Activated gamma-delta T cell (primary cell): ENCODE results near the gene MEIS2.

Source experiments
- DNase-seq: peaks from one replicate; lab custom pipeline; 2025; lab: John Stamatoyannopoulos, UW

MEIS2 gene

GRCh38 chr15:36965570-36966342 lies 134.6 kb downstream of the MEIS2 start:
- DNase-seq, result no peak

GRCh38 chr15:36964626-36965025 lies 135.7 kb downstream of the MEIS2 start:
- no peak for DNase-seq

- no peak for DNase-seq
These were observed 138.4 kb downstream of the MEIS2 start for GRCh38 chr15:36961956-36962355.

- no peak for DNase-seq
These were observed 139.5 kb downstream of the MEIS2 start for GRCh38 chr15:36960947-36961227.

GRCh38 chr15:36960179-36960946 lies 140.0 kb downstream of the MEIS2 start:
- DNase-seq, result no peak

GRCh38 chr15:36959746-36960145 lies 140.6 kb downstream of the MEIS2 start:
- DNase-seq, result no peak

- DNase-seq, result no peak
These were observed 141.7 kb downstream of the MEIS2 start for GRCh38 chr15:36958606-36959005.

- no peak for DNase-seq
These were observed 145.9 kb downstream of the MEIS2 start for GRCh38 chr15:36954486-36954885.

GRCh38 chr15:36953346-36953745 lies 147.0 kb downstream of the MEIS2 start:
- no peak for DNase-seq

GRCh38 chr15:36951731-36952247 lies 148.6 kb downstream of the MEIS2 start:
- no peak for DNase-seq

GRCh38 chr15:36950371-36950770 lies 150.0 kb downstream of the MEIS2 start:
- DNase-seq, result no peak

- no peak for DNase-seq
These were observed 151.4 kb downstream of the MEIS2 start for GRCh38 chr15:36948982-36949381.

- no peak for DNase-seq
These were observed 153.2 kb downstream of the MEIS2 start for GRCh38 chr15:36947035-36947719.

- no peak for DNase-seq
These were observed 155.9 kb downstream of the MEIS2 start for GRCh38 chr15:36944442-36944841.

- DNase-seq, result no peak
These were observed 156.6 kb downstream of the MEIS2 start for GRCh38 chr15:36943508-36944361.

GRCh38 chr15:36942248-36942827 lies 158.0 kb downstream of the MEIS2 start:
- DNase-seq, result no peak

- DNase-seq, result no peak
These were observed 158.6 kb downstream of the MEIS2 start for GRCh38 chr15:36941798-36942197.

GRCh38 chr15:36940636-36941260 lies 159.6 kb downstream of the MEIS2 start:
- DNase-seq, result no peak

- DNase-seq, result no peak
These were observed 160.1 kb downstream of the MEIS2 start for GRCh38 chr15:36940219-36940618.

- no peak for DNase-seq
These were observed 161.6 kb downstream of the MEIS2 start for GRCh38 chr15:36938764-36939163.

- DNase-seq, result no peak
These were observed 162.2 kb downstream of the MEIS2 start for GRCh38 chr15:36938131-36938530.
